Right lobe of liver (tissue), 6 donors: ENCODE data around the gene ASB2. TPM values are rescaled to one million over a fixed set of nuclear protein-coding genes. Genes with fewer than 3 reads are reported as not detected.

ENCODE experiments used
- ATAC-seq, 4 donors: fragments of 200-7000 bp; cut with Tn5 transposase; one replicate each; pipeline ENCODE4 v1.9.1; 2020; ENCODE audit warnings: mild to moderate bottlenecking in 4 of 4, moderate library complexity in 4 of 4
- DNase-seq, 3 donors: peaks; one replicate each; pipeline ENCODE4 v3.0.0-alpha.2; 2020
- H3K27ac ChIP-seq, 3 donors: fragments of 200-600 bp; one replicate each; pipeline ENCODE4 v1.8.0; 2022
- H3K27me3 ChIP-seq, 2 donors: fragments of 200-600 bp; one replicate each; pipeline ENCODE4 v1.8.0; 2022
- H3K36me3 ChIP-seq, 4 donors: fragments of 200-600 bp; sonication (generic) in 1 of 4; one replicate each; pipeline versions ENCODE4 v1.5.1 to v1.8.0; 2017 to 2022; ENCODE audit warnings: control low read depth in 1 of 4
- H3K4me1 ChIP-seq, 4 donors: fragments of 200-600 bp; sonication (generic) in 1 of 4; one replicate each; pipeline versions ENCODE4 v1.5.1 to v1.8.0; 2017 to 2022; ENCODE audit warnings: control low read depth in 1 of 4
- H3K4me3 ChIP-seq, 3 donors: fragments of 200-600 bp; one replicate each; pipeline ENCODE4 v1.8.0; 2022
- H3K9me3 ChIP-seq, 4 donors: fragments of 200-600 bp; sonication (generic) in 1 of 4; one replicate each; pipeline versions ENCODE4 v1.5.1 to v1.8.0; 2017 to 2022; ENCODE audit warnings: control low read depth in 1 of 4
- POLR2A ChIP-seq: fragments of 450-650 bp; IDR thresholded peaks from one replicate; pipeline ENCODE4 v1.6.1; 2017; ENCODE audit warnings: antibody characterized with exemption, mild to moderate bottlenecking
- WGBS: methylation state at CpG from one replicate; pipeline ENCODE4 v1.1.6; 2018; ENCODE audit warnings: low coverage, low lambda C conversion rate; ENCODE audit not compliant: insufficient coverage; ENCODE audit errors: missing lambda C conversion rate; 5-methylcytosine and 5-hydroxymethylcytosine counted together
- intact Hi-C, 2 donors: fragments of 100-400 bp; cut with DNase I; formaldehyde crosslinking; loops; one replicate each; pipeline versions ENCODE4 v1.11.2 to v1.14.1; 2022
- total RNA-seq, 6 experiments: library from RNA; depleted of rRNA in 2 of 6; stranded (reverse); fragments of >200 nt in 2 of 6; fragmentation: NEBNext Ultra II Directional in 3 of 6; extraction: Animal tissue kit (Norgen Biotek cat#: 25700) in 3 of 6; gene quantifications; one replicate each; pipeline versions ENCODE4 v1.1.0 to v1.2.4, GENCODE V29; 2016 to 2023
- TF ChIP-seq, protein P1 (sequence below), 4 donors: fragments of 200-600 bp in 3 of 4; fragments of 450-650 bp in 1 of 4; IDR thresholded peaks; one replicate each; pipeline versions ENCODE4 v1.5.1 to v1.8.0; 2016 to 2022; ENCODE audit warnings: antibody characterized with exemption in 4 of 4, mild to moderate bottlenecking in 2 of 4
- donor health status: DM: no; HTN: yes; CAD: no.
- donor health status: DM: no; HTN: no; CAD: no.
- donor health status: DM: no; HTN: no; CAD: no.
- donor health status: DM: no; HTN: yes; CAD: no.
- donor health status: DM: no; HTN: yes; CAD: no.

ASB2 gene
- total RNA-seq, 6 experiments from 2014 or later, result 0.20 to 0.59 (median 0.28) TPM

GRCh38 chr14:93982230-93983007 lies 6.0 kb upstream of the ASB2 start:
- WGBS, result 78% methylated on average over 3 of the region's 10 CpGs
- no peaks in the 10 kb centered on the region for H3K27me3 ChIP-seq
- intact Hi-C loops, result no loop called here
- H3K4me3 ChIP-seq, result no peak overlapping the region
- no peaks in the 10 kb centered on the region for H3K9me3 ChIP-seq
- peak in 1 of 3 donors; percentile 28 for DNase-seq
- no peaks in the 10 kb centered on the region for H3K36me3 ChIP-seq
- TF ChIP-seq, protein P1, sequence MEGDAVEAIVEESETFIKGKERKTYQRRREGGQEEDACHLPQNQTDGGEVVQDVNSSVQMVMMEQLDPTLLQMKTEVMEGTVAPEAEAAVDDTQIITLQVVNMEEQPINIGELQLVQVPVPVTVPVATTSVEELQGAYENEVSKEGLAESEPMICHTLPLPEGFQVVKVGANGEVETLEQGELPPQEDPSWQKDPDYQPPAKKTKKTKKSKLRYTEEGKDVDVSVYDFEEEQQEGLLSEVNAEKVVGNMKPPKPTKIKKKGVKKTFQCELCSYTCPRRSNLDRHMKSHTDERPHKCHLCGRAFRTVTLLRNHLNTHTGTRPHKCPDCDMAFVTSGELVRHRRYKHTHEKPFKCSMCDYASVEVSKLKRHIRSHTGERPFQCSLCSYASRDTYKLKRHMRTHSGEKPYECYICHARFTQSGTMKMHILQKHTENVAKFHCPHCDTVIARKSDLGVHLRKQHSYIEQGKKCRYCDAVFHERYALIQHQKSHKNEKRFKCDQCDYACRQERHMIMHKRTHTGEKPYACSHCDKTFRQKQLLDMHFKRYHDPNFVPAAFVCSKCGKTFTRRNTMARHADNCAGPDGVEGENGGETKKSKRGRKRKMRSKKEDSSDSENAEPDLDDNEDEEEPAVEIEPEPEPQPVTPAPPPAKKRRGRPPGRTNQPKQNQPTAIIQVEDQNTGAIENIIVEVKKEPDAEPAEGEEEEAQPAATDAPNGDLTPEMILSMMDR (IDR thresholded peaks at IDR 0.05), result no peak
- no peaks in the 10 kb centered on the region for H3K4me1 ChIP-seq
- ATAC-seq, result no peak
- H3K27ac ChIP-seq, result no peak overlapping the region

DNA sequence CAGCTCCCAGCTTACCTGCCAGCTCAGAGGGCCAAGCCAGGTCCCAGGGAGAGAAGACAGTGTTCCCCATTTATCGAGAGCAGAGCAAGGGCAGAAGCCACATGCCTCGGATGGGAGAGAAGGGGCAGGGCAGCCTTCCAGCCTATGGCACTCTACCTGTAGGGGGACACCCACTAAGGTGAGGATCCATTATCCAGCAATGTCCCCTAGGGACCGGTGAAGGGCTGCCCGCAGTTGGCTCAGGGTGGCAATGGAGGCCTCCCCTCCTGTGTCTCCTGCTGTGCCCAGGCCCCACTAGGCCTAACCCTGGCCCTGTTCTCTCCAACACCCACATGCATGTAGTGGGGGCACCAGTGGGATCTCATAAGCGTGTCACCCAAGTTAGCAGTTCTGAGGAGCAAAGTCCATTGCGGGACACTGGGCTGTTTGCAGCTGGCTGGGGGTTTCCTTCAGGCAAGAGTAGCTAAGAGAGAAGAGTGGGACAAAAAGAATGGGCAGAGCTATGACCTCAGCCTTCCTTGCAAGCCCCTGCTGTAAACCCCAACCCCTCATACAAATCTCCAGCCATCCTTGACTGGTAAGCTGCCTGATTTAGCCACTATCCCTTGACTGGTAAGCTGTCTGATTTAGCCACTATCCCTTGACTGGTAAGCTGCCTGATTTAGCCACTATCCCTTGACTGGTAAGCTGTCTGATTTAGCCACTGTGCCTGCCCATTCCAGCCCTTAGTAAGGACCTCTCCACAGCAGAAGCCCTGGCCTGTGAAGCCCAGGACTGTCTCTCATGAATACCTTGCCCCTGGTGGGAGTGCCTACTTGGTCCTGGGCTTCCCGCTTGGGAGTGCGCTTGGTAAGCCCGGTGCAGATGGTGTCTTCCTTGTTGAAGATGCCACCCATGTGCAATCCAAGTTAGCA lies 5.2 kb upstream of the ASB2 start:
- Histone ChIP-seq H3K36me3 (no peaks in the 10 kb centered on the region), H3K27ac (no peak overlapping the region), H3K27me3 (no peaks in the 10 kb centered on the region), H3K4me1 (no peaks in the 10 kb centered on the region), H3K4me3 (no peak overlapping the region), H3K9me3 (no peaks in the 10 kb centered on the region)
- 80% methylated on average over 3 of the region's 9 CpGs for WGBS
- intact Hi-C loops, result no loop called here
- ATAC-seq (no peak), DNase-seq (peak in 1 of 3 donors; percentile 16)
- TF ChIP-seq POLR2A, result no peak
- TF ChIP-seq, protein P1 (IDR thresholded peaks at IDR 0.05), result no peak

- Histone ChIP-seq H3K36me3 (no peaks in the 10 kb centered on the region), H3K9me3 (no peaks in the 10 kb centered on the region), H3K4me3 (no peak overlapping the region), H3K27me3 (no peaks in the 10 kb centered on the region), H3K27ac (no peak overlapping the region), H3K4me1 (no peaks in the 10 kb centered on the region)
- TF ChIP-seq, protein P1 (IDR thresholded peaks at IDR 0.05), result no peak
- no peak for TF ChIP-seq POLR2A
- DNase-seq (no peak), ATAC-seq (no peak)
- intact Hi-C loops, result no loop called here
- WGBS, result 88% methylated on average over 2 of the region's 11 CpGs
These were observed 4.3 kb upstream of the ASB2 start for GRCh38 chr14:93980456-93981201.

GRCh38 chr14:93978735-93979134 lies 2.4 kb upstream of the ASB2 start:
- intact Hi-C loops, result no loop called here
- H3K4me1 ChIP-seq, result no peaks in the 10 kb centered on the region
- no peak overlapping the region for H3K4me3 ChIP-seq
- no peak for TF ChIP-seq POLR2A
- TF ChIP-seq, protein P1 (IDR thresholded peaks at IDR 0.05), result no peak
- ATAC-seq, result no peak
- no peaks in the 10 kb centered on the region for H3K27me3 ChIP-seq
- WGBS, result 63% methylated on average over 3 of the region's 4 CpGs
- no peak for DNase-seq
- no peak overlapping the region for H3K27ac ChIP-seq
- no peaks in the 10 kb centered on the region for H3K9me3 ChIP-seq
- H3K36me3 ChIP-seq, result no peaks in the 10 kb centered on the region
